PC-3 (cell line): ENCODE results near the gene ATP7A. TPM values are rescaled to one million over a fixed set of nuclear protein-coding genes. Genes with fewer than 3 reads are reported as not detected.

ENCODE experiments used
- ATAC-seq: fragments of 200-7000 bp; cut with Tn5 transposase; 2 replicates; pipeline ENCODE4 v1.9.1; 2020; ENCODE audit warnings: mild to moderate bottlenecking, moderate library complexity
- BruUV-seq: library from RNA; stranded (reverse); fragments of 400-500 nt; replicated peaks from 2 replicates; lab custom pipeline; 2021; lab: Mats Ljungman, UMichigan
- CTCF ChIA-PET: fragments of 300-600 bp; sonication (Branson Sonifier 250); formaldehyde crosslinking; loops from one replicate; lab custom pipeline; 2022; ENCODE audit warnings: antibody characterized with exemption; lab: Charles Lee
- POLR2A ChIA-PET: fragments of 300-600 bp; sonication (Branson Sonifier 250); formaldehyde crosslinking; loops from one replicate; lab custom pipeline; 2022; ENCODE audit warnings: antibody characterized with exemption; ENCODE audit not compliant: unreplicated experiment; lab: Charles Lee
- DNase-seq: peaks from one replicate; pipeline ENCODE4 v3.0.0-alpha.2; 2015
- H2AFZ ChIP-seq: fragments of 300-600 bp; sonication (generic); 2 replicates; pipeline ENCODE4 v1.6.0; 2016; ENCODE audit warnings: antibody characterized with exemption, low read length
- H3F3A ChIP-seq: fragments of 300-600 bp; sonication (generic); one replicate; pipeline ENCODE4 v1.6.0; 2017; ENCODE audit warnings: antibody characterized with exemption, low read length, control low read depth, mild to moderate bottlenecking; ENCODE audit not compliant: unreplicated experiment
- H3K27ac ChIP-seq: fragments of 300-600 bp; sonication (generic); 2 replicates; pipeline ENCODE4 v1.5.1; 2016; ENCODE audit warnings: mild to moderate bottlenecking, low read length
- H3K27me3 ChIP-seq: fragments of 300-600 bp; sonication (generic); 2 replicates; pipeline ENCODE4 v1.6.1; 2016; ENCODE audit warnings: low read length, mixed read lengths
- H3K36me3 ChIP-seq: fragments of 300-600 bp; sonication (generic); 2 replicates; pipeline ENCODE4 v1.6.1; 2016; ENCODE audit warnings: low read depth, mixed run types, low read length, mixed read lengths
- H3K4me1 ChIP-seq: fragments of 300-600 bp; sonication (generic); 2 replicates; pipeline ENCODE4 v1.5.1; 2016; ENCODE audit warnings: low read length; ENCODE audit not compliant: insufficient read depth
- H3K4me2 ChIP-seq: fragments of 300-600 bp; sonication (generic); 2 replicates; pipeline ENCODE4 v1.6.0; 2016; ENCODE audit warnings: low read length
- H3K4me3 ChIP-seq: fragments of 300-600 bp; sonication (generic); 2 replicates; pipeline ENCODE4 v1.5.1; 2016; ENCODE audit warnings: mild to moderate bottlenecking, low read length, mixed read lengths
- H3K79me2 ChIP-seq: fragments of 300-600 bp; sonication (generic); 2 replicates; pipeline ENCODE4 v1.6.1; 2017; ENCODE audit warnings: low read length, mixed read lengths
- H3K9ac ChIP-seq: fragments of 300-600 bp; sonication (generic); 2 replicates; pipeline ENCODE4 v1.6.0; 2016; ENCODE audit warnings: mild to moderate bottlenecking, low read length
- H3K9me2 ChIP-seq: fragments of 300-600 bp; sonication (generic); replicated peaks from 2 replicates; pipeline ENCODE4 v1.6.1; 2016; ENCODE audit warnings: mixed run types, low read length, mixed read lengths
- H3K9me3 ChIP-seq: fragments of 300-600 bp; sonication (generic); 2 replicates; pipeline ENCODE4 v1.6.1; 2016; ENCODE audit warnings: low read length, mixed read lengths
- H4K20me1 ChIP-seq: fragments of 300-600 bp; sonication (generic); 2 replicates; pipeline ENCODE4 v1.6.1; 2016; ENCODE audit warnings: low read length, mixed read lengths
- EZH2 ChIP-seq: fragments of 300-600 bp; sonication (generic); IDR thresholded peaks from one replicate; pipeline ENCODE4 v1.6.1; 2017; ENCODE audit warnings: antibody characterized with exemption, mild to moderate bottlenecking, low read length; ENCODE audit not compliant: unreplicated experiment
- EZH2phosphoT487 ChIP-seq: fragments of 300-600 bp; sonication (generic); IDR thresholded peaks from 2 replicates; pipeline ENCODE4 v1.6.1; 2018; ENCODE audit warnings: mild to moderate bottlenecking, antibody characterized with exemption, low read length, borderline replicate concordance
- intact Hi-C: fragments of 100-400 bp; cut with micrococcal nuclease; formaldehyde crosslinking; loops from 2 replicates; pipeline ENCODE4 v1.9.0; 2023
- total RNA-seq: library from RNA; depleted of rRNA; stranded (reverse); fragments of >200 nt; gene quantifications from 2 replicates; pipeline ENCODE4 v1.2.3, GENCODE V29; 2014
- TF ChIP-seq, protein P1 (sequence below): fragments of 300-600 bp; sonication (generic); conservative IDR thresholded peaks from 2 replicates; pipeline ENCODE4 v1.5.1; 2017; ENCODE audit warnings: antibody characterized with exemption, low read depth, mild to moderate bottlenecking, low read length

Gene ATP7A
- total RNA-seq, 1 experiment from 2014 or later, result 3.4 TPM

DNA sequence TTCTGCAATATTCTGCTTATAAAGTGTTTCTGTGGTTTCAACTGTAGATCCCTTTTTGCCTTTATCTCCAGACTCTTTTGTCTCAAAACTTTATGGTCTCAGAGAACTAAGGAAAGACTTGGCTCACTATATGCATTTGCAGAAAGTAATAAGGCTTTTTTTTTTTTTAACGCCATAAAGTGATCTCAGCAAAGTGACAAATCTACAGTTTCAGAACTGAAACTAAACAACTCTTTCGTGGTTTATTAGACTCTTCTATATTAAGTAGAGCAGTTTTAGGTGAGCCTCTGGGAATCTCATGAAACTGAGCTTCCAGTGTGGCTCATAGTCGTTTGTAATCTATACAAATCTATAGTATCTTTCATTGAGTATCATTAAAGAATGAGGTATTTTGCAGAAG lies 15.3 kb downstream of the ATP7A start:
- H3F3A ChIP-seq, result no peaks in the 10 kb centered on the region
- no peak overlapping the region for H3K9ac ChIP-seq
- H3K4me1 ChIP-seq, result no peaks in the 10 kb centered on the region
- no peak overlapping the region for H3K27ac ChIP-seq
- H3K36me3 ChIP-seq, result no peaks in the 10 kb centered on the region
- no peaks in the 10 kb centered on the region for H3K27me3 ChIP-seq
- TF ChIP-seq, protein P1, sequence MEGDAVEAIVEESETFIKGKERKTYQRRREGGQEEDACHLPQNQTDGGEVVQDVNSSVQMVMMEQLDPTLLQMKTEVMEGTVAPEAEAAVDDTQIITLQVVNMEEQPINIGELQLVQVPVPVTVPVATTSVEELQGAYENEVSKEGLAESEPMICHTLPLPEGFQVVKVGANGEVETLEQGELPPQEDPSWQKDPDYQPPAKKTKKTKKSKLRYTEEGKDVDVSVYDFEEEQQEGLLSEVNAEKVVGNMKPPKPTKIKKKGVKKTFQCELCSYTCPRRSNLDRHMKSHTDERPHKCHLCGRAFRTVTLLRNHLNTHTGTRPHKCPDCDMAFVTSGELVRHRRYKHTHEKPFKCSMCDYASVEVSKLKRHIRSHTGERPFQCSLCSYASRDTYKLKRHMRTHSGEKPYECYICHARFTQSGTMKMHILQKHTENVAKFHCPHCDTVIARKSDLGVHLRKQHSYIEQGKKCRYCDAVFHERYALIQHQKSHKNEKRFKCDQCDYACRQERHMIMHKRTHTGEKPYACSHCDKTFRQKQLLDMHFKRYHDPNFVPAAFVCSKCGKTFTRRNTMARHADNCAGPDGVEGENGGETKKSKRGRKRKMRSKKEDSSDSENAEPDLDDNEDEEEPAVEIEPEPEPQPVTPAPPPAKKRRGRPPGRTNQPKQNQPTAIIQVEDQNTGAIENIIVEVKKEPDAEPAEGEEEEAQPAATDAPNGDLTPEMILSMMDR, result no peak
- no peak for TF ChIP-seq EZH2phosphoT487
- no peak for TF ChIP-seq EZH2
- no peaks in the 10 kb centered on the region for H3K9me2 ChIP-seq
- no peaks in the 10 kb centered on the region for H3K79me2 ChIP-seq
- DNase-seq (no peak), ATAC-seq (no peak)
- ChIA-PET CTCF (no interaction called here), POLR2A (no interaction called here)
- intact Hi-C loops, result no loop called here
- H3K4me2 ChIP-seq, result no peak overlapping the region
- H3K9me3 ChIP-seq, result no peaks in the 10 kb centered on the region
- no peaks in the 10 kb centered on the region for H4K20me1 ChIP-seq
- no peak overlapping the region for H3K4me3 ChIP-seq
- H2AFZ ChIP-seq, result no peak overlapping the region
- BruUV-seq, result no TSS peak

DNA sequence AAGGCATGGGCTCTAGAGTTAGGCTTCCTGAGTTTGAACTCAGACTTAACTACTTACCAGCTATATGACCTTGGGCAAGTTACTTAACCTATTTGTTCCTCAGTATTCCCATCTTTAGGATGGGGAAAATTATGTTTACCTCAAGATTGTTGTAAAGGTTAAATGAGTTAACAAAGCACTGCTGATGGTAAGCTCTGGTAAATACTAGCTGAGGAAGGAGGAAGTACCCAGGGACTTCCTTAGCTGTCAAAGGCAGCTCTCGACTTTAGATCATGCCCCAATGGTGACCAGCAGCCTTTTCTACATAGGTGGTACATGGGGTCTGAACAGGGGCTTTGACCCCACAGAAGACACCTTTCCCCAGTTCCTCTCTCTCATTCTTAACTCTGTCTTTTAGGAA lies 20.1 kb downstream of the ATP7A start:
- H3K4me1 ChIP-seq, result no peaks in the 10 kb centered on the region
- POLR2A ChIA-PET, result no interaction called here
- intact Hi-C loops, result no loop called here
- H3F3A ChIP-seq, result no peaks in the 10 kb centered on the region
- no peak for ATAC-seq
- no peaks in the 10 kb centered on the region for H3K9me2 ChIP-seq
- no TSS peak for BruUV-seq
- TF ChIP-seq, protein P1, result no peak
- no peak for TF ChIP-seq EZH2phosphoT487
- no peak for TF ChIP-seq EZH2
- no peak overlapping the region for H3K9ac ChIP-seq
- no peak overlapping the region for H3K4me3 ChIP-seq
- H3K27ac ChIP-seq, result no peak overlapping the region
- H4K20me1 ChIP-seq, result no peaks in the 10 kb centered on the region
- CTCF ChIA-PET, result no interaction called here
- no peaks in the 10 kb centered on the region for H3K79me2 ChIP-seq
- H3K27me3 ChIP-seq, result no peaks in the 10 kb centered on the region
- no peak for DNase-seq
- no peaks in the 10 kb centered on the region for H3K36me3 ChIP-seq
- no peaks in the 10 kb centered on the region for H3K9me3 ChIP-seq
- no peak overlapping the region for H2AFZ ChIP-seq
- no peak overlapping the region for H3K4me2 ChIP-seq

DNA sequence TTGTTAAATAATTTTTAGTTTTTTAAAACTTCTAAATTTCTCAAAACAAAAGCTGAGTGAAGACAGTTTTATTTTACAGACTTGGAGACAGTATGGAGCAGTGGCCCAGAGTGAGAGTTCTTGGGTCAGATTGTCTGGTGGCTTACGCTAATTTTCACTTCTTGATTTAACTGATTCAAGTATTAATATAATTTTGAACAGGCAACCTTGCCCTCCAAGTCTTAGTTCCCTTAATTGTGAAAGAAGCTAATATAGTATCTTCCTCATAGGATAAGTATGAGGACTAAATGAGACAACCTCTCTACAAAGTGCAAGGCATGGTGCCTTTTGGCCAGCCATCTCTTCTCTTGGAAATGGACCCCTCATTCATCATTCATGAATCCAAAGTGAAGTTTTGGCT lies 25.4 kb downstream of the ATP7A start:
- ChIA-PET POLR2A (no interaction called here), CTCF (no interaction called here)
- no peak overlapping the region for H3K9ac ChIP-seq
- H3K9me2 ChIP-seq, result no peaks in the 10 kb centered on the region
- H3K4me2 ChIP-seq, result no peak overlapping the region
- TF ChIP-seq EZH2 (no peak), EZH2phosphoT487 (no peak)
- TF ChIP-seq, protein P1, result no peak
- peaks cover 22% of the 10 kb centered on the region for H3K4me1 ChIP-seq
- no peaks in the 10 kb centered on the region for H3K9me3 ChIP-seq
- H3K36me3 ChIP-seq, result no peaks in the 10 kb centered on the region
- no peaks in the 10 kb centered on the region for H4K20me1 ChIP-seq
- no TSS peak for BruUV-seq
- H2AFZ ChIP-seq, result no peak overlapping the region
- no peak overlapping the region for H3K27ac ChIP-seq
- no peak overlapping the region for H3K4me3 ChIP-seq
- no peak for DNase-seq
- no peaks in the 10 kb centered on the region for H3K27me3 ChIP-seq
- intact Hi-C loops, result loop anchor here (2.0 kb wide), 2 partner anchors 17 to 25 kb away; partner anchors contain the start of gene ATP7A
- ATAC-seq, result no peak
- H3F3A ChIP-seq, result peaks cover 6% of the 10 kb centered on the region
- no peaks in the 10 kb centered on the region for H3K79me2 ChIP-seq
